Mucosa of descending colon (tissue), 3 donors: ENCODE results near the gene KRT12. TPM values are rescaled to one million over a fixed set of nuclear protein-coding genes. Genes with fewer than 3 reads are reported as not detected.

Source experiments
- ATAC-seq: fragments of 200-7000 bp; cut with Tn5 transposase; one replicate; pipeline ENCODE4 v1.9.1; 2020; ENCODE audit warnings: mild to moderate bottlenecking, moderate library complexity
- DNase-seq, 3 donors: peaks; one replicate each; pipeline ENCODE4 v3.0.0-alpha.2; 2020
- H3K36me3 ChIP-seq: fragments of 200-600 bp; one replicate; pipeline ENCODE4 v1.8.0; 2021; ENCODE audit warnings: low read depth, mild to moderate bottlenecking
- H3K4me1 ChIP-seq: fragments of 200-600 bp; one replicate; pipeline ENCODE4 v1.8.0; 2021; ENCODE audit warnings: low read depth, mild to moderate bottlenecking
- H3K4me3 ChIP-seq: fragments of 200-600 bp; one replicate; pipeline ENCODE4 v1.8.0; 2021; ENCODE audit warnings: mild to moderate bottlenecking
- H3K9me3 ChIP-seq: fragments of 200-600 bp; one replicate; pipeline ENCODE4 v1.8.0; 2021; ENCODE audit warnings: mild to moderate bottlenecking
- CTCF ChIP-seq: fragments of 200-600 bp; IDR thresholded peaks from one replicate; pipeline ENCODE4 v1.8.0; 2022; ENCODE audit warnings: antibody characterized with exemption, mild to moderate bottlenecking
- intact Hi-C, 2 donors: fragments of 100-400 bp; cut with DNase I in 1 of 2; cut with micrococcal nuclease in 1 of 2; formaldehyde crosslinking; loops; one replicate each; pipeline versions ENCODE4 v1.11.0 to v1.11.1; 2022; cut with DNase I, micrococcal nuclease
- total RNA-seq, 3 donors: library from RNA; stranded (reverse); fragmentation: NEBNext Ultra II Directional in 2 of 3; extraction: Animal tissue kit (Norgen Biotek cat#: 25700) in 2 of 3; gene quantifications; one replicate each; pipeline versions ENCODE4 v1.2.1 to v1.2.4, GENCODE V29; 2021 to 2023
- donor health status: DM: no; HTN: no; CAD: no; lungs with moderate emphysema.
- donor health status: DM: no; HTN: no; CAD: no.
- donor health status: DM: no; HTN: yes; CAD: no.

KRT12 gene
- total RNA-seq, 3 donors from 2014 or later, result 0.80 to 6.0 (median 2.5) TPM

GRCh38 chr17:40905370-40905769 lies 38.3 kb upstream of the KRT12 start:
- Histone ChIP-seq H3K9me3 (no peaks in the 10 kb centered on the region), H3K4me3 (no peak overlapping the region), H3K36me3 (no peaks in the 10 kb centered on the region), H3K4me1 (peaks cover 18% of the 10 kb centered on the region)
- intact Hi-C loops, result loop anchor here (5.0 to 10.0 kb wide), 3 partner anchors 417 to 757 kb away; no protein-coding TSS in a partner anchor
- ATAC-seq (no peak), DNase-seq (no peak)
- no peak for TF ChIP-seq CTCF

- Histone ChIP-seq H3K4me3 (no peak overlapping the region), H3K9me3 (no peaks in the 10 kb centered on the region), H3K36me3 (no peaks in the 10 kb centered on the region), H3K4me1 (peaks cover 13% of the 10 kb centered on the region)
- intact Hi-C loops, result loop anchor here (10.0 kb wide), 1 partner anchor 642 kb away; no protein-coding TSS in a partner anchor
- no peak for TF ChIP-seq CTCF
- ATAC-seq (peak; percentile 70), DNase-seq (peak; percentile 54 to 79 (median 57))
Measured at GRCh38 chr17:40903129-40903847, 36.3 kb upstream of the KRT12 start.

DNA sequence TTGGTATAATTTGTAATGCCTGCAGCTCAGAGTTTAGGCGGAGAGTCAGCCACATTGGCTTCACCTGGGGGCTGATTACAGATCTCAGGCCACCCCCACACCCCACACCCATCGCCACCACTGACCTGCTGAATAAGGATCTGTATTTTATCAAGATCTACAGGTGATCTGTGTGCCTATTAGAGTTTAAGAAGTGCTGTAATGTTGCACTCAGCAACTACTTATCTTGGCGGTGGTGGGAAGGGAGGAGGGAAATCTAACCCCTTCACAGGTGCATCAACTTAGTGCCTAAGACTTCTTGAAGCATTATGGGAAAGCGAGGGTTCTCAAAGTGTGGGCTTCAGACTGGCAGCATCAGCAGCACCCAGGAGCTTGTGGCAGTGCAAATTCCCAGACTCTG lies 35.5 kb upstream of the KRT12 start:
- H3K4me3 ChIP-seq, result no peak overlapping the region
- TF ChIP-seq CTCF, result no peak
- no peak for DNase-seq
- no peaks in the 10 kb centered on the region for H3K9me3 ChIP-seq
- peak; percentile 2 for ATAC-seq
- intact Hi-C loops, result loop anchor here (10.0 kb wide), 1 partner anchor 642 kb away; no protein-coding TSS in a partner anchor
- peaks cover 13% of the 10 kb centered on the region for H3K4me1 ChIP-seq
- H3K36me3 ChIP-seq, result no peaks in the 10 kb centered on the region

- no peak overlapping the region for H3K4me3 ChIP-seq
- ATAC-seq, result peak; percentile 76
- H3K4me1 ChIP-seq, result peaks cover 13% of the 10 kb centered on the region
Measured at GRCh38 chr17:40901981-40902474, 35.0 kb upstream of the KRT12 start.

GRCh38 chr17:40900809-40901356 lies 33.9 kb upstream of the KRT12 start:
- ATAC-seq, result peak; percentile 32
- H3K36me3 ChIP-seq, result no peaks in the 10 kb centered on the region
- intact Hi-C loops, result loop anchor here (10.0 kb wide), 1 partner anchor 644 kb away; no protein-coding TSS in a partner anchor
- no peak for TF ChIP-seq CTCF
- H3K9me3 ChIP-seq, result no peaks in the 10 kb centered on the region
- DNase-seq, result no peak
- H3K4me3 ChIP-seq, result no peak overlapping the region
- peaks cover 13% of the 10 kb centered on the region for H3K4me1 ChIP-seq

More at GRCh38 chr17:40901981-40902474, 35.0 kb upstream of the KRT12 start:
- no peaks in the 10 kb centered on the region for H3K9me3 ChIP-seq
- DNase-seq, result peak in 1 of 3 donors; percentile 85
- no peaks in the 10 kb centered on the region for H3K36me3 ChIP-seq
- no peak for TF ChIP-seq CTCF
- intact Hi-C loops, result loop anchor here (10.0 kb wide), 1 partner anchor 643 kb away; no protein-coding TSS in a partner anchor
